Measurements from ENCODE around the gene SARDH. TPM values are rescaled to one million over a fixed set of nuclear protein-coding genes. Genes with fewer than 3 reads are reported as not detected.

Gene SARDH
- total RNA-seq, 1 donor from 2014 or later = 6.8 TPM

DNA sequence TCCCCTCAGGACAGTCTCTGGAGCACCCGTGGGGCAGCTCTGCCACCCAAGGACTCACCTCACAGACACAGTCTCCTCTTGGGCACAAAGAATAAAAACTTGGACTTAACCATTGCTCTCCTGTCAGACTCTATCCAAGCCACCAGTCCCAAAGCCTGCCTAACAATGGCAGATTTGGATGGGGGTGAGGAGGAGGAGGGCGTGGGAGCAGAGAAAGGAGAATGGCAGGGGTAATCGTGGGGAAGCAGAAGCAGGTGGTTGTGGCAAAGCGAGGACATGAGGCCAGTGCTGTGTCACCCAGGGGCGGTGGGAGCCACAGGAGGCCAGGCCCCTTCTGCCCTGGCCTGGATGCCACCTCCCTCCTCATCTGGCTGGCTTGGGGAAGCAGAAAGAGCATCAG is 123.5 kb downstream of the SARDH start:
- no peak for DNase-seq (ENCODE audit: extremely low spot score, unreplicated experiment)
- H3K27me3 Mint-ChIP-seq = peaks cover 80% of the 10 kb centered on the region
- no peaks in the 10 kb centered on the region for H3K4me1 Mint-ChIP-seq (ENCODE audit: unreplicated experiment)
- TF ChIP-seq, protein P1, sequence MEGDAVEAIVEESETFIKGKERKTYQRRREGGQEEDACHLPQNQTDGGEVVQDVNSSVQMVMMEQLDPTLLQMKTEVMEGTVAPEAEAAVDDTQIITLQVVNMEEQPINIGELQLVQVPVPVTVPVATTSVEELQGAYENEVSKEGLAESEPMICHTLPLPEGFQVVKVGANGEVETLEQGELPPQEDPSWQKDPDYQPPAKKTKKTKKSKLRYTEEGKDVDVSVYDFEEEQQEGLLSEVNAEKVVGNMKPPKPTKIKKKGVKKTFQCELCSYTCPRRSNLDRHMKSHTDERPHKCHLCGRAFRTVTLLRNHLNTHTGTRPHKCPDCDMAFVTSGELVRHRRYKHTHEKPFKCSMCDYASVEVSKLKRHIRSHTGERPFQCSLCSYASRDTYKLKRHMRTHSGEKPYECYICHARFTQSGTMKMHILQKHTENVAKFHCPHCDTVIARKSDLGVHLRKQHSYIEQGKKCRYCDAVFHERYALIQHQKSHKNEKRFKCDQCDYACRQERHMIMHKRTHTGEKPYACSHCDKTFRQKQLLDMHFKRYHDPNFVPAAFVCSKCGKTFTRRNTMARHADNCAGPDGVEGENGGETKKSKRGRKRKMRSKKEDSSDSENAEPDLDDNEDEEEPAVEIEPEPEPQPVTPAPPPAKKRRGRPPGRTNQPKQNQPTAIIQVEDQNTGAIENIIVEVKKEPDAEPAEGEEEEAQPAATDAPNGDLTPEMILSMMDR (conservative IDR thresholded peaks at IDR 0.05) = no peak
- H3K4me3 Mint-ChIP-seq = no peak overlapping the region
- H3K27ac Mint-ChIP-seq = no peak overlapping the region
- no peaks in the 10 kb centered on the region for H3K36me3 Mint-ChIP-seq
- H3K9me3 Mint-ChIP-seq = no peaks in the 10 kb centered on the region

GRCh38 chr9:133614056-133614455 is 124.1 kb downstream of the SARDH start:
- DNase-seq (ENCODE audit: extremely low spot score, unreplicated experiment) = no peak
- no peak overlapping the region for H3K27ac Mint-ChIP-seq

More at GRCh38 chr9:133614056-133614455, 124.1 kb downstream of the SARDH start:
- H3K4me1 Mint-ChIP-seq (ENCODE audit: unreplicated experiment) = no peaks in the 10 kb centered on the region
- H3K36me3 Mint-ChIP-seq = no peaks in the 10 kb centered on the region
- TF ChIP-seq, protein P1 (conservative IDR thresholded peaks at IDR 0.05) = no peak
- H3K4me3 Mint-ChIP-seq = no peak overlapping the region
- no peaks in the 10 kb centered on the region for H3K9me3 Mint-ChIP-seq
- peaks cover 82% of the 10 kb centered on the region for H3K27me3 Mint-ChIP-seq

Other genes starting within 250 kb of the SARDH start
- not detected in 2 replicates for gene MYMK, start 213.4 kb downstream of the SARDH start, total RNA-seq (ENCODE audit: low replicate concordance)
- gene ADAMTSL2, start 203.6 kb downstream of the SARDH start, total RNA-seq (ENCODE audit: low replicate concordance) = 0.57 and 0.65 TPM in 2 replicates
- gene FAM163B, start 129.0 kb downstream of the SARDH start, total RNA-seq (ENCODE audit: low replicate concordance) = not detected in 2 replicates
- 0.10 and 0.12 TPM in 2 replicates for gene DBH, start 102.0 kb downstream of the SARDH start, total RNA-seq (ENCODE audit: low replicate concordance)

Measured in type B pancreatic cell (in vitro differentiated cells).